ENCODE data around the gene MCM9.

MCM9 gene

DNA sequence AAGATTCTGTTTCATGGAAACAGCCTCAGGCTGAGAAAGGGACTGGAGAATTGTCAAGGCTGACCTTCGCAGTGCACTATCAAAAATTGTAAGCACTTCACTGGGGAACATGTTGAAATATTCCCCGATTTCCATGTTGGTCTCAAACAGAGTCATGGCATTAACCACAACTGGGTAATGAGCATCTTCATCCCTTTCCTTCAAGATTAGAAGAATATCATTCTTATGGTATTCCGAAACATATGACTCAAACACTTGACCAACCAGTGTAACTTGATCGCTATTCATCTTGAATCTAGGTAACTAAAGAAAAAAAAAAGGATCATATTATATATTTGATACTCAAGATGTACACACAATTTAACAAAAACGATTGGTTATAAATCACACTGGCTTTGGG lies 3.5 kb downstream of the MCM9 start:
- no peak for DNase-seq

DNA sequence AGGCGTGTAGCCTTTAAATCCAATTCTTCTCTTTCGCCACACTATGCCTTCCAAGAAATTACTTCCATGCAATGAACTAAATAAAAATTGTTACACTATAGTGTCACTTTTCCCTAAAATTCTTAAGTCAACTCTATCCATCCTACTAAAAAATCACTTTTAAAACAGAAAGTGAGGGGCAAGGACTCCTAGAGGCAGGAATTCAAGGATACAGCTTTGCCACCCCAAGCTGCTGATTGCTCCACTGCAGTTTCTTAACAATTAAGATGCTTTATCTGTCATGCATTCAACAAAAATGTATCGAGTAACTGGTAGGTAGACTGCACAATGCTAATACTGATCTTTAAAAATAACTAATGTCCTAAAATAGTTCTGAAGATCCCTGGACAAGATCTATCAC lies 4.3 kb downstream of the MCM9 start:
- no peak for DNase-seq

DNA sequence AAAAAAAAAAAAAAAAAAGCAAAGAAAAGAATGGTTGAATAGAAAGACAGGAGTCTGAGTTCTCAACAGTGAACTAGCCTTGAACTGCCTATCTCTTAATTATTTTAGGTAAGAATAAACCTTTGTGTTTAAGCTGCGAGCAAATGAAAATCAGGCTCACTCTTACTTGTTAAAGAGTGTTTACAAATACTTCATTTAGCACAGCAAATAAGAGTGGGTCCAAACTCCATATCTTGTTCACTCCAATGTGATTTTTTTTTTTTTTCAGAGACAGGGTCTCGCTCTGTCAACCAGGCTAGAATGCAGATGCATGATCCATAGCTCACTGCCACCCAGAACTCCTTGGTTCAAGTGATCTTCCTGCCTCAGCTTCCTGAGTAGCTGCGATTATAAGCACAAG lies 11.9 kb downstream of the MCM9 start:
- no peak for DNase-seq

DNA sequence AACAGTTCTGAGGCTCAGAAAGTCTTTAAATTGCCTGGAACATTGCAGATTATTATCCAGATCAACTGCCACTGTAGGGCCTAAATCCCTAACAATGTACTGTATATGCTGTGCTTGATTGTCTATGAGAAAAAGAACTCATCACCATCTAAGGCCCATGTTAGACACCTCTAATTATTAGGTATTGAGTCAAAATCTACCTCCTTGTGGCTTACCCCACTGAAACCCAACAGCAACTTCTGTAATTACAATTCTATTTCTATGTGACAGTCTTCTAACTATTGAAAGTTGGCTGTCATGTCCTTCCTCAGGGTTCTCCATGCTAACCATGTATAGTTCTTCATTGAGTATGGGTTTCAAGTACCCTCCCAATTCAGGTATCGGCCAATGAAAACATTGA lies 13.9 kb downstream of the MCM9 start:
- DNase-seq, result no peak

DNA sequence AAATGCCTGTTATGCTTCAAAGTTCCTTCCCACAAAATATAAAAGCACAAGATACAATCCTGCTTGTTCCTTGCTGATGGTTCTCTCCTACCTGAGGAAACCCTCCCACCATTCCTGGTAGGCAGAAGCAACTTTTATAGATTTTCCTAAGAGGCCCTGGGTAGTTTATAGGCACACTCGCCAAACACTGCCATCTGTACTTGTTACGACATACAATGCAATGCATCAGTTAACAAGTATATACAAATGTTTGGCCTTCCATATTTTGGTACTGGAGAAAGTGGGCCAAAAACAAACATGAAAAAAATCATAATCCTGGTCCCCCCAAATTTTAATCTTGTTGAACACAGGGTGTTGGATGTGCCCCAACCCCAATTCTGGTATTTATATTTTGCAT lies 16.6 kb downstream of the MCM9 start:
- no peak for DNase-seq

DNA sequence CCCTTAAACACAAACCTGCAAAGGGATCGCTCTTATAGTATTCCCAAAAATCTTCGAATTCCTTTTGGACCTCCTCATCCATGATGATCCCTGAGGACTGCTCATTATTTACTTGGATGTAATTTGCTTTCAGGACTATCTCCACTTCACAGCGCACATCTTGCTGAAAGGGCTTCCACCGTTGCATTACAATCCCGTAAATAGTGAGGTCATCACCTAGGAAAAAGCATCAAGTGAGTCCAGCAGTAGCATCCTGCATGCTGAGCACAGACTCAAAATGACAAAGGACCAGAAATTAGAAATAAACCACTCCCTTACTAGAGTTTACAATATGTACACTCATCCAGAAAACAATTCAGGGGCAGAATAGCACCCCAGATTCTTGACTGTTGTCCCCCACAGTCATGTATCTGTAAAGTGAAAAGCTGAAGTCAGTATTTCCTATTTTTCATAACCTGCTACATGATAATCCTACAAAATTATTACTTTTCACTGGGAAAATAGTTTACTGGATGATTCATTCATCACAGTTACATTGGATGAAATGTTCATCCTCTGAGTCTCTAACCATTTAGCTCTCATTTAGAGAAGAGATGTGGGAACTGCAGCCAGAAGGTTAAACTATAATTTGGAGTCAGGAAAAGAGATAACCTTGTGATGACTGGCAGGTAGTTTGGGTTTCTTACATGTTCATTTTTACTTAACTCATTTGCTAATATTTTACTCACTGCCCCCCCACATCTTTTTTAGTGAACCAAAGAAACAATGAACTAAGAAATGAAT lies 17.2 kb downstream of the MCM9 start:
- DNase-seq, result no peak

DNA sequence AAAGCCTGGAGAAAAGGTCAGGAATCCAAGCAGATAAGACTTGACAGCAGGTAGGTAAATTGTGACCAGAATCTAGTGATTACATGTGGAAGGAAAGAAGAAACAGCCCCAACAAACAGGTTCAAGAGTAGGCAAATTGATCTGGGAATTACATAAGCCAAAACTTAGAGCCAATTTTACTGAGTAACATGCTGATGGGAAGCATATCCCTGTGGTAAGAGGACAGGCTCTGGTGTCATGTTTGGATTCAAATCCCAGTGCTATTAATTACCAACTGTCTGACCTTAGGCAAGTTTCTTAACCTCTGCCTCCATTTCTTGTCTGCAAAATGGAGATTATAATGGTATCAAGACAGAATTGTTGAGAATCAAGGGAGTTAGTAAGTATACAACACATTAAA lies 20.4 kb downstream of the MCM9 start:
- DNase-seq, result no peak

DNA sequence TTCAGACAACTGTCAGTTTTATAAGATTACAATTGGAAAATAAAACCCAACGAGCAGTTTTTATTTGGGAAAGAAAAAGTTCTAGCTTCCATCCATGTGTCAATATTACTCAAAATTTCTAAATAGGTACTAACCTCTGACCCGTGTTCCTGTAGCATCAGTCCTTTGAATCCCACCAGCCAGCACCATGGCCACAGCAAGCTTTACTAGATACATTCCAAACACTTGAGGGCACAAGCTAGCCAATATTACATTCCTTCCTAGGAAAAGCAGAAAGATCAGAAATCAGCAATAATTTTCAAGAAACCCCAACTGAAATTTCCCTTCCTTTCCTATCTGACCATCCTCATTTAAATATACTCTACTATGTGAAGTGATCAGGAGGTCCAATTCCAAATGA lies 21.8 kb downstream of the MCM9 start:
- DNase-seq, result no peak

DNA sequence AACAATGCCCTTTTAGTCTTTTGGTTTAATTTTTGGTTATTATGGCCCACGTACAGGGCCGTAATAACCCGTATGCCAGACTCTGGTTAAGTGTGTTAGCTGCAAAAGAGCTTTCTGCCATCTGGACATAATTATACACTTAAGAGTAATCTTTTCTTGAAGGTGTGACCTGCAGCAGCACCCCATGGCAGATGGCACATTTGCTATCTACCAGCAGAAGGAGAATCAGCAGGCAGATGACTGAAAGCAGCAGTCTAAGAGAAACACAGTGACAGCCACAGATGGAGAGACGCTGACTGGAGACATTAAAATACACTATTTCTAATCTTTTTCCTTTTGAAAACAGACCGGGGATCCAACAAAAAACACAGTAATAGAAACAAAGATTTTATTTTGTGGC lies 22.3 kb downstream of the MCM9 start:
- DNase-seq, result no peak

DNA sequence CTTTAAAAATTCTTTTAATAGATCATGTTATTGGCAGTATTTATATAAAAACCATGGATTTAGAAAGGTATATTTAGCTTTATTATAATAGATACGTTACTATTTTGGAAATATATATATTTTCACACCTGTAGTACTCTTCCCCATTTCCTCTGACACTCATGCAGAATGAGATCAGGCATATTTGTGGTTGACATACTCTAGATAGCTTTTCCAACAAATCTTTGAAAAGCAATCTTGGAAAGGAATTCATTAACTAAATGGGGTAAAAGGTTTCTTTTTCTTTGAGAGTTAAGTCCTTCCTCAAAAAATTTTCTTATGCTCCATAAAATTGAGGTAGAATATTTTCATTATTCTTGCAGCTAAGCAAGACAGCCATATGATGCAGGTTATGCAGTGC lies 26.5 kb downstream of the MCM9 start:
- DNase-seq, result no peak

DNA sequence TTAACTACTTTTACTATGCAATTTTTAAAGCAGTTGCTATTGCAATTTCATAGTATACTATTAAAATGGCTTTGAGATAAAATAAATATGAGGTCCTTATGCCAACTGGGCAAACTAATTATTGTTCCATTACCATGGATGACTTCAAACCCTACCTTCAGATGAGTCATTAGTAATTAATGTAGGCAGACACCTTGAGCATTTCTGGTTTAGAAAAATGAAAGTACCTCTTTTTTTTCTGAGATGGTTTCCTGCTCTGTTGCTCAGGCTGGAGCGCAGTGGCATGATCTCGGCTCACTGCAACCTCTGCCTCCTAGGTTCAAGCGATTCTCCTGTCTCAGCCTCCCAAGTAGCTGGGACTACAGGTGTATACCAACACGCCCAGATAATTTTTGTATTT lies 29.1 kb downstream of the MCM9 start:
- DNase-seq, result no peak

DNA sequence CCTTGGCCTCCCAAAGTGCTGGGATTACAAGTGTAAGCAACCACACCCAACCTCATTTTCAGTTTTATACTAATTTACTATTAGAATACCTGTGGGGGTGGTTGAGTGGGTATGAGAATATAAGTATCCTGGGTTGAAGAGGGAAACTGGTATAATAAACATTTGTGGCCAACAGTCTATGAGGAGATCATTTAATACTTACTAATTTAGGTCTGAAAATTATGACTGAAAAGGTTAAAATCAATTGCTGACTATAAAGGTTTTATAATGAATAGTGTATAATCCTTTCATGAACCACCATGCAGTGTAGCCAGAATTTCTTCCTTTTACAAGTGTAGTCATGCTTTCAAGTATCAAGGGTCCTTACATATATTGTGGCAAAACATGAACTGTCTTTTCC lies 29.9 kb downstream of the MCM9 start:
- no peak for DNase-seq

DNA sequence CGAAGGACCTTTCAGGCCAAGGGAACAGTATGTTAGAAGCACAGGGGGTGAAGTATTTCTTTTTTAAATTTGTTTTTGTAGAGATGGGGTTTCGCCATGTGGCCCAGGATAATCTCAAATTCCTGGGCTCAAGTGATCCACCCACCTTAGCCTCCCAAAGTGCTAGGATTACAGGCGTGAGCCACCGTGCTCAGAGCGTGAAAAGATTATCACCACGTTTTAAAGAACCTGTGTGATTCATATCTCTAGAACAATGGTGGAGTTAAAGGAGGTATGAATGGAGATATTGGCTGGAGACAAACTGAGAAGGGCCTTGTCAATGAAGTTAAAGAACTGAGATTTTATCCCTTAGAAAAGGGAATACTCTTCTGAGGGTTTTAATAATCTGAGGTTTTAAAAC lies 31.3 kb downstream of the MCM9 start:
- no peak for DNase-seq

DNA sequence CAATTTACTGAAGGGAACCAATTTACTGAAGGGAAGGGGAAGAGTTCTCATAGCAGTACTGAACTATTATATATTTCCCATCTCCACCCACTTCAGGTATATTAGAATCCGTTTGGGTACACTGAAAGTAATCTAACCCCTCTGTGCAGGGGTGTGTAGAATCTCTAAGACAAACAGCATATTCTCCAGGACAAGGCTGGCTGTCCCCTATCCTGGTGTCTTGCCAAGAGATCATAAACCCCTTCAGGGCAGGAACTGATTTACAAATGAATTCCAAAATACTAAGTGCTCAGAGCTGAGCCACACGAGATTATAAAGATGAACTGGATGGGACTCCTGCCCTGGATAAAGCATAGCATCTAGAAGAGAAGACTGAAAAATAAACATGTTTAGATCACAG lies 31.8 kb downstream of the MCM9 start:
- DNase-seq, result no peak

DNA sequence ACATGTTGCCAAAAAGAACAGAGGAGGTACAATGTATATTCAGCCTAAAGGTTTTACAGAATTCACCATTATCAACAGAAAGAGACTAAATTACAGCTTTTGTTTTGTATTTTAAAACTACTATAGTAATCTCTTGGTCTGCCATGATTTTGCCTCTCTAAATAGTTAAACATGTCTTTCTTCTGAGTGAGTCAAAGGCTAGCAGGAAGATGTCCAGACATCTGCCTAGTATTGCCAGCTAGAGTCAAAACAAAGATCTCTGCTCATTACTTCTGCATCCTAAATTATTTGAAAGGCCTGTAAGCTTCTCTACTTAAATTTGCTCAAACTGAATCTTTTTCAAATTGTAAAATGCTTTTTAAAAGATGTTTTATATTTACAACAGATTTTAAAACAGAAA lies 32.2 kb downstream of the MCM9 start:
- no peak for DNase-seq

DNA sequence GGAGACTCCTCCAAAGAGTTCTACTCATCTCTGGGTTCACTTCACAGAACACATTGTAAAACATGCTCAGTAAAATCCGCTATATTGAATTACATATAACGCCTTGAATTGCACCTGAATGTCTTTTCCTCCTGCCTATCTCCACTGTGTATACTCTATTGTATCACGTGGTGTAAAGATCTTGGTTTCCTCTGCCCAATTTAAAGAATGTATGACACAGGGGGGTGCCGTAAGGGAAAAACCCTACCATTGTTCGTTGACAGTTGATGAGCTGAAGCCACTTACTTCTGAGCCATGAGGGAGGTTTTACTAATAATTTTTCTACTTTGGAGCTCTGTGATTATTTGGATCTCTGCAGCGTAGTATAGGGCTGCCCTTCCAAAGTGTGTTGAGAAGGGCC lies 35.0 kb downstream of the MCM9 start:
- DNase-seq, result no peak

DNA sequence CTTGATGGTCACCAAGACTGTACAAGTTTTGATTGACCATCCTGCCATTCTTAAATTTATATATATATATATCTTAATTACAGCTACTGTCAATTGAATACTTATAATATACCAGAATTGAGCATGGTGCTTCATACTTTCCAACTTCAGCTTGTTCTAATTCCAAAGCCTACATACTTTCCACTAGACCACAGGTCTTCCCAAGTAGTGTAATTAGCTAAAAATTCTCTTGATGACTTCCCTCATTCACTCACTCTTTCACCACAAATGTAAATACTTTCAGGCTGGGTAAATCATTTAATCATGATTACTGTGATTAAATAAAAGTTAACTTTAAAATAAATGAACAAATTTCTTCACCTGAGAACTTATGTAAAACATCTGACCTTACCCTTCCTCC lies 37.6 kb downstream of the MCM9 start:
- DNase-seq, result no peak

DNA sequence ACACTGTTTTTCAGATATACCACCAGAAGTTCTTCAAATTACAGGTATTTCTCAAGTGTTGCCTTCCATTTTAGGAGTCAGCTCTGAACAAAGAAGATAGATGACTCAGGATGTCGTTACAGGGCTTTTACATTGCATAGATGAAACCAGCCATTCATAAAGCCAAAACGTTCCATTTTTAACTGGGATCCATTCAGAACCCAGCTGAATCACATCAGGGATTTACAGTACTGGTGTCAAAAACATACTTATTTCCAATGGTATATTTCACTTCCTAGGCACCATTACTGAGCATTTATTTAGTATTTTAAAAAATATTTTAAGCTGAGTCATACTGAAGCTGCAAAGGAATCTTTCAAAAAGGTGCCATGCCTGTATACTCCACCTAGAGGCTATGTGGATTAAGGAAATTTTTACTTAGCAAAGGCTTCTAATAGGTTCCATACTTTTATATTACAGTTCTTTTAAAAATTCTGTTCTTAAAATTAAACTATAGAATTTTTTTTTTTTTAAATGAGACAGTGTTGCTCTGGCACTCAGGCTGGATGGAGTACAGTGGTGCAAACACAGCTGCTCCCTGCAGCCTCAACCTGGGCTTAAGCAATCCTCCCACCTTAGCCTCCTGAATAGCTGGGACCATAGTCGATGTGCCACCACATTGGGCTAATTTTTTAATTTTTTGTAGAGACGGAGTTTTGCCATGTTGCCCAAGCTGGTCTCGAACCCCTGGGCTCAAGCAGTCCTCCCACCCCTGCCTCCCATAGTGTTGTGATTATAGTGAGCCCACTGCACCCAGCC lies 38.4 kb downstream of the MCM9 start:
- DNase-seq, result no peak

DNA sequence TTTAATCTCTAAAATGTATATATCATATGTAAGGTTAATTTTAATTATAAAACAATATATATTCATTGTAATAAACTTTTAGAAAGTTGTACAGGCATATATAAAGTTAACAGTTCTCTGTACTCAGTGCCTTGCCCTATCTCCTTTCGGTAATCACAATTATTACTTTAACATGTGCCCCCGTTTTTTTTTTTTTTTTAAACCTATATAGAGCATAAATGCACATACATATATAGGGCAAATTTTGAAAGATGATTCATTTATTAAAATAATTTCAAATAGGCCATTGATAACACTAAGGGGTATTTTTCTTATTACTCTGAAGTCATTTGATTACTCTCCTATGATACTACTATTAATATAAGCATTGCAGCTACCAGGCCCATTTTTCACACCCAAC lies 39.1 kb downstream of the MCM9 start:
- no peak for DNase-seq

DNA sequence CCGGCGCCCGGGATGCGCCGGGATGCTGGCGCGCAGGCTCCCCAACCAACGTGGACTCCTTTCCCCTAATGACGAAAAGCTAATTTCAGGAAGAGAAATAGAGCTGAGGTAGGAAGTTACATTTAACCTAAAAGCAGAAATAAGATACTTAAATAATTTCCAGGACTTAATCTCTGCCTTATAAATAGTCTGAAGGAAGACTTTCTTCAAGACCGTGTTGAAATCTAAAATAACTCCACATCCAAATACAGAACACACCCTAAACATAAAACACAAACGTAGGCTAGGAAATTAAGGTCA lies 39.7 kb downstream of the MCM9 start:
- DNase-seq, result no peak

DNA sequence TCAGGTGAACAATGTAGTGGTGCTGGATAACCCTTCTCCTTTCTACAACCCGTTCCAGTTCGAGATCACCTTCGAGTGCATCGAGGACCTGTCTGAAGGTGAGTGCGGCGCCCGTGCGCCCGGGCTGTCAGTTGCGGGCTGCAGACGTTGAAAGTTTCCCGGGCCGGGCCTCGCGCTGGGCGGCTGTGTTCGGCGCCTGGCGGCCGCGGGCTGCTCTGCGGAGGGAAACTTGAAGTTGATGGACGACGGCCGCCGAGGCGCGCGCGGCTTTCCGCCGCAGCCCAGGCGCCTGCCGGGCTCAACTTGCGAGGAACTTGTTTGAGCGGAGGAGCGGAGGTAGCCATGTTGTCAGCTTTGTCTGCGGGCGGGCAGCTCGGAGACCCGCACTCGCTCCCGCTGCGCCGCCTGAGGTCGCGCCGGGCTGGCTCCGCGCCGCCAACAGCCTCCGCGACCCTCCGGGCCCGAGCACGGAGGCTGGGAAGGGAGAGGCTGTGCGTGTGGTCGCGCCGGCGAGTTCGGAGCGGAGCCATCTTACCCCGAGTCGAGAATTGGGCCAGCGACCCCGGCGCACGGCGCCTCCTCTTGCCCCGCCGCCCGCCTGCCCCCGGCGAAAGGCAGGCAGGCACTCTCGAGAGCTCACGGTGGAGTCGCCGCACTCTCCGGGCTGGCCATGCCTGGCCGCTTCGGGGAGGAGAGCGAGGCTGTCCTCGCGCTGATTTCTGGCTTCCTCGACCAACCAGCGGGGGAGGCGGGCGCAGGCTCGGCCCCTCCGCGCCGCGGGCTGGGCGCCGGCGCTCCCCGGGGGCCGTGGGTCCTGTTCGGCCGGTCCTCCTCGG lies 40.3 kb downstream of the MCM9 start:
- DNase-seq, result peak; percentile 74

DNA sequence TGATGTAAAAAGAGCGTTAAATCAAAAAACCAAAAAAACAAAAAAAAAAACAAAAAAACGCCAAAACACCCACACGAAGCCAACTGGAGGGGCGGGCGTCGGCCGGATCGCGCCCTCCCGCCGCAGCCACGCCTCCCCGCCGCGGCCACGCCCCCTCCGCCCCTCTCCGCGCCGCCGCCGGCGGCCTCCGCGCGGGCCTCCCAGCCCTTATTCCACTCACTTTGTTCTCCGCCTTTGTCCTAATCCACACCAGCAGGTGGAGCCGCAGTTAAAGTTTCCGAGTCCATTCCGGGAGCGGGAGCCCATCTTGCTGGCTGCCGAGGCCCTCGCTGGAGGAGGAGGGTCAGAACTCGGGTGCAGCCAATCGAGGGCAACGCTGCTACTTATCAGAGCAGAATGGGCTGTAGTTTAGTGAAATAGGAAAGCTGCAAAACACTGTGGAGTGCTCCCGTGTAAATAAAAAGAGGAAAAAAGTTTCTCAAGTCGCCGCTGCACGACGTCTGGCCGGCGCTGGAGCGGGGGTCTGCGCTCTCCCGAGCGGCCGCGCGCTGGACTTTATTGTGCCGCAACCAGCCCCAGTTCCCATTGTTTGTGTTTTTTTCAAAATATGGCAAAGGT lies 41.0 kb downstream of the MCM9 start, which contains the start of gene ASF1A:
Gene ASF1A, plus strand, starts transcription at position 346 of the 618 bp plus-strand sequence. Its CDS starts 262 bp downstream, at position 608.
- DNase-seq, result peak; percentile 96

DNA sequence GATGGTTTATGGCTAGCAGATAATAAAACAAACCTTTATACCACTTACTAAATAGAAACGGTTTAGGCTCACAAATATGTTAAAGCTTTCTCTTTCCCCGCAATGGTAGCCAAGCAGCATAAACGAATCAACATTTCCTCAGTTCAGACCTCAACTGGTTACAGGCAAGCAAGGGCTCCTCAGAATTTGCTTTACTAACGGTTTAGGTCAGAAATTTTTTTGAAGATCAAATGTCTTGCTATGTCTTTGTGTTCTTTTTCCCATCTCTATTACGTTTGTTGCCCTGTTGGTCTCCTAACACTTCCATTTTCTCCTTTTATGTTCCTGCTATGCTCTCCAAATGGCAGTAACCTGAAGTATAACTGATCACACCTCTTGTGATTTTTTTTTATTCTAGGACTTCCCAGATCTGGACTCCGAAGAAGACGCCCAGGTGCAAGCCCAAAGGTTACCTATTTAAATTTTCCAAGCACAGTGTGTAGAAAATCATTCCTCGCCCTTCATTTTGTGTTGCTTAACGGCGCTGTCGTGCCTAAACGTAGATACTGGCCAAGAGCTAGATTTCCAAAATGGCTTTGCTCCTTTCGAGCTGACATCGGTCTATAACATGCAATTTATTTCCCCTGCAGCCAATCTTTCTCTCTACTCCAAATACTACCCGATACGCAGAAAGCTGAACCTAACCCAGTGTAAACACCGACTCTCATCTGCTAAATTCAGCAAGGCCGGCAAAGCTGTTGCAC lies 41.7 kb downstream of the MCM9 start:
- no peak for DNase-seq

All from activated T-cell treated with anti-CD3 and anti-CD28 coated beads, Interleukin-2, amount 50 U/mL, for 1 hour (primary cell).